Activated CD8-positive, alpha-beta memory T cell treated with anti-CD3 and anti-CD28 coated beads, Interleukin-2, amount 50 U/mL, for 1 hour (primary cell): ENCODE data around the gene IKZF1.

Experiments used
- DNase-seq: peaks from one replicate; pipeline ENCODE4 v3.0.0-alpha.2; 2020; ENCODE audit errors: extremely low read depth

IKZF1 gene

DNA sequence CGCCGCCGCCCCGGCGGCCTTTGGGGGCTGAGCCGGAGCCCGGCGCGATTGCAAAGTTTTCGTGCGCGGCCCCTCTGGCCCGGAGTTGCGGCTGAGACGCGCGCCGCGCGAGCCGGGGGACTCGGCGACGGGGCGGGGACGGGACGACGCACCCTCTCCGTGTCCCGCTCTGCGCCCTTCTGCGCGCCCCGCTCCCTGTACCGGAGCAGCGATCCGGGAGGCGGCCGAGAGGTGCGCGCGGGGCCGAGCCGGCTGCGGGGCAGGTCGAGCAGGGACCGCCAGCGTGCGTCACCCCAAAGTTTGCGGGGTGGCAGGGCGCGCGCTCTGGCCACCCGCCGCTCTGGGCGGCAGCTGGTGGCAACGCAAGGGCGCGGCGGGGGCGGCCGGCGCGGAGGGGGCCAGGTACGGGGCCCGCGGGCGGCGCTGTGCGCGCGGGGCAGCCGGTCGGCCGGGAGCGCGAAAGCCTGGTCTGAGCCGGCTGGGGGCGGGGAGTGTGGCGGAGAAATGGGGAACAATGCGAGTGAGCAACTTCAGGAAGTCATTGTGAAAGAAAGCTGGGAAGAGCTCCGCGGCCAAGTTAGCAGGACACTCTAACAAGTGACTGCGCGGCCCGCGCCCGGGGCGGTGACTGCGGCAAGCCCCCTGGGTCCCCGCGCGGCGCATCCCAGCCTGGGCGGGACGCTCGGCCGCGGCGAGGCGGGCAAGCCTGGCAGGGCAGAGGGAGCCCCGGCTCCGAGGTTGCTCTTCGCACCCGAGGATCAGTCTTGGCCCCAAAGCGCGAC, at the start of gene IKZF1:
IKZF1 (plus strand) TSS at position 588 of the 782 bp plus-strand sequence. CDS start 14,346 bp downstream, outside the sequence.
- no peak for DNase-seq

DNA sequence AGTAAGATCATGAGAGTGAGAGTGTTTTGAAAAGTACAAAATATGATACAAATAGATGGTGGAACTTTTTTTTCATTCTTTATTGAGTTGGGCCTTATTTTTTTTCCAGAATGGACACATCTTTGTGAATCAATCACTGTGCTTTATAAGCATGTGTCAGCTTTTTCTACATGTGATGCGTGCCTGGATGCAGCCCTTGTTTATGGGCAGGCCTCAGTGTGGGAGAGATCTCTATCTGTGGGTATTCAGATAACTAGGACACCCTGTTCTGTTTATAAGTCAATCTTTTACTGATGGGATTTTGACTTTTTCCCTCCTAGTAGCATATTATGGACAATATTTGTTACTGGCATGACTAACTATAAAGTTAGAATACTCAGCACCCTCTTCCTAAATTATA, 42.9 kb upstream of the IKZF1 start:
- DNase-seq, result no peak

DNA sequence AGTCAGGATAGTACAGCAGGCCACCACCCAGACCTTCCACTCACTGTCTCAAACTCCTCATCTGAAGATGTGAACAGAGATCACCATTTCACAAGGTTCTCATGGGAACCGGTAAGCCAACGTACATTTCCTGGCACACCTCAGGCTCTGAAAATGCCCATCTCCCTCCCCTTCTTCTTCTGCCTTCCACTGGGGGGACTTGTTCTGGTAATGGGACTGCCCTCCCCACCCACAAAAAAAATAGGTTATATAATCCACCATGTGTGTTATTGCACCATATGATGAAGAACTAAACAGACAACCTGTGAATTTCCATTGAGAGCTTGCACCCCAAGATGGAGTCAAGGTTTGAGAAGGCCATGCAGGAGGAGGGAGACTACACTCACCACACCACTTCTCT, 42.1 kb upstream of the IKZF1 start:
- DNase-seq, result no peak

DNA sequence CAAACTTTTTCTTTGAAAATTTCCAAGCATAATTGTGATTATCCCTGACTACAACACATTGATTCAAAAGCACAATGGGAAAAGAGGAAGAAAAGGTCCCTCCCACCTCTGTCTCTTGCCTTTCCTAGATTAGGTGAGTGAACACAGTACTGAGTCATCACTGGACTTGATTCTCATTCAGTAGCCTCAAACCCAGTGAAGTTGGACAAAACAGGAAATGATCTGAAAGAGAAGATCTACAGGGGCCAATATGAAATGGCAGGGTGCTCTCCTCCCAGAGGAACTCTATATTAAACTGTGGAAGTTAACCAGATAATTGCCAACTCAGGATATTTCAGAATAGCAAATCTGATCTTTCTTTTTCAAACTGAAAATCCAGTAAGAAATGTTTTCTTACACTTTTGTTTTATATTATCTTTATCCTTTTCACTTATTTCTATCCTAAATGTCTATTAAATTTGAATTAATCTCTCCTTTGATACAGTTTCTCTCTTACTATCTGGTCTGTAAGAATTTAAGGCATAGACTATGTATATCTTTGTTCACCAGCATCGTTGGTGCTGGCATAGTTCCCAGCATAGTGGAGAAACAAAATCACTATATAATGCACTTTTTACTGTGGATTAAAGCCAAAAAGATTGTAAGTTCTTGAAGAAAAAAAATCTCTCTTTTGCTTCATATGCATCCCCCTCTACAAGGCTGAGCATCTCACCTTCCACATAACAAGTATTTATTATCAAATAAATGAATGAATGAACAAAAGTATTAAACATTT, 41.4 kb upstream of the IKZF1 start:
- no peak for DNase-seq

DNA sequence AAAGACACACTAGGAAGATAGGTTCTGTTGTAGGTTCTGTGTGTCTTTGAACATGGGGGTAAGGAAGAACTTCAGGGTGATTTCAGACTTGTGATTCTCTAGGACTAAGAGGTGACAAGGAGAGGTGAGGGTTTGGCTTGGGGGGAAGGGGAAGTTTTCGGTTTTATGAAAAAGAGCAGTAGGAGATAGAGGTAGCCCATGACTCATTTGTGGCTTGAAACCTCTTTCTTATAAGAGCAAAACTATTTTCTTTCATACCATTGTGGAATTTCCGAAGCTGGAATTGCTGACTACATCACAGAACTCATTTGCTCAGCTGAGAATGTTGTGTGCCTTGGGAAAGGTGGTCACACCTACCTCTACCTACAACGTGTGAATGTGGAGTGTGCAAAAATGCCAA, 39.6 kb upstream of the IKZF1 start:
- peak; percentile 43 for DNase-seq

- DNase-seq, result no peak
These were observed 38.4 kb upstream of the IKZF1 start for GRCh38 chr7:50265968-50266634.

DNA sequence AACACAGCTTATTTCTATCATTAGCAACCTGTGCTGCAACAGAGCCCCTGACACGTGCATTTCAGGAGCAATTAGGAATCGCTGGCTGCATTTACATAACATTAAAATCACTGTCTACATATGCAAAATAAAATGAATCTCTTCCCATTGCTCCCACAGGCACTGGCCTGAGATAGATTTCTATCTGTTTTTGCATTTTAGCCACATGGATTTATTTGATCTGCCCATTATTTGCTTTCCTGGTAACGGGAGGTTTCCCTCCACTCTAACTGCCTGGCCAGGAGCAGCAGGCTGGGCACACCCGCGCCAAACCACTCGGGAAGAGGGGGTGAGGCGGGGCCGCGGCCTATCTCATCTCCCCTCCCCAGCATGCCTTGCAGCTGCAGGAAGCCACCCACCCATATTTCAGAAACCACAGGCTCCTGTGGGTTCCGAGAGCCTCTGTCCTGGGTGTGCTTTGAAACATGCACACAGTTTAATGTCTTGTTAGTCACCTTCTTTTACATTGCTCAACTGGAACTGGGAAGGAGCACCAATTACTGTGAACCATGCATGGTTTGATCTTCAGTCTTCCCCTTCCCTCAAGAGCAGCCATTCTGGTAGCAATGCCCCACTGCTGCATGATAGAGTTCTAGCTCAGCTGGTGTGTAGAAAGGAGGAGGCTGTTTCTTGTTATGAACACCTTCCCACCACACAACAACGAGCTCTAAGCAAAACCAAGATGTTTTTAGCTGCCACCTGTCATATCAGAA, 37.7 kb upstream of the IKZF1 start:
- DNase-seq, result peak; percentile 59

GRCh38 chr7:50267525-50268041, 36.9 kb upstream of the IKZF1 start:
- DNase-seq, result no peak

DNA sequence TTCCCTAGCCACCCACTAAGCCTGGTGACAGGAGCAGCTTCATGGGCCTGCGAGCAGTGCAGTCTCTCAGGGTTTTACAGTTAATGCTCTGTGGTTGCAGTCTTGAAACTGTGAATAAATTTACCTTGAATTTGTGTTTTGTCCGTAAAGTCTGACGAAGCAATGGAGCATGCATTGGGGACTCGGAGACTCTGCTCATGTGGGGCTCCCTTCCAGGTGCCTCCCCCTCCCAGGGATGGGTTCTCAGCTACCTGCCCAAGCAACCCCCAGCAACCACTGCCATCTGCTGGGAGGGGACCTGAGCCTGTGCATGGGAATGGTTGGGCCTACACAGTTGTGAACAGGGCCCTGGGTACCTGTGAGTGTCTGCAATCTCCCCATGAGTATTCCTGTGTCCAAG, 36.3 kb upstream of the IKZF1 start:
- DNase-seq, result no peak

- DNase-seq, result no peak
These were observed 35.5 kb upstream of the IKZF1 start for GRCh38 chr7:50268990-50269389.

DNA sequence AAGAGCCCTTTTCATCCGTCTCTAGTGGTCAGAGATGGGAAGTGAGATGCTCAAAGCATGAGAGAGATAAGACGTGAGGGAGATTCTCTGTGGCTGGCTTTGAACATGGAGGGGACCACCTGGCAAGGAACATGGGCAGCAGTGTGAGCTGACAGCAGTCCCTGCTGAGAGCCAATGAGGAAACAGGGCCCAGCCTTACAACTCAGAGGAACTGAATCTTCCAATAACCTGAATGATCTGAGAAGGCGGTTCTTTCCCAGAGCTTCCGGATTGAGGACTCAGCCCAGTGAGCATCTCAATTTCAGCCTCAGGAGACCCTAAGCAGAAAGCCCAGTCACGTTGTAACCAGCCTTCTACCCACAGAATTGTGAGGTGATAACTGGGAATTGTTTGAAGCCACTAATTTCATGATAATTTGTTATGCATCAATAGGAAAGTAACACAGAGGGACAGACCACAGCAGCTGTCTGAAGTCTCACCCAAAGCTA, 33.9 kb upstream of the IKZF1 start:
- DNase-seq, result no peak

DNA sequence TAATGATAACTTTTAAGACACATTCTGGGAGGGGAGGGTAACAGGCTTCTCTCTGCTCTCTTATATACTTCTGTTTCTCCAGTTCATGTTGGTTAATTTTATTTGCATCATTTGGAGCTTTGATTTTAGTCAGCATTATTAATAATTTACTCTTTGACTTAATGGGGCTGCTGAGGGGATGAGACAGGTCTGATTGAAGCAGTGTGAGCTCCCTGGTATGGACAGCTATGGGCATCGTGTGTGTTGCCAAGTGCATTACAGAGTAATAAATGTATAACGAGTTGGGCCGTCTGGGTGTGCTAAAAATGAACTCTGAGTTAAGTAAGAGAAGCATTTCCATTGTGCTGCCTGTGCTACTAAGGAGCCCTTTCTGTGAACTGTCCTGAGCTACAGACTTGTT, 31.7 kb upstream of the IKZF1 start:
- DNase-seq, result no peak

DNA sequence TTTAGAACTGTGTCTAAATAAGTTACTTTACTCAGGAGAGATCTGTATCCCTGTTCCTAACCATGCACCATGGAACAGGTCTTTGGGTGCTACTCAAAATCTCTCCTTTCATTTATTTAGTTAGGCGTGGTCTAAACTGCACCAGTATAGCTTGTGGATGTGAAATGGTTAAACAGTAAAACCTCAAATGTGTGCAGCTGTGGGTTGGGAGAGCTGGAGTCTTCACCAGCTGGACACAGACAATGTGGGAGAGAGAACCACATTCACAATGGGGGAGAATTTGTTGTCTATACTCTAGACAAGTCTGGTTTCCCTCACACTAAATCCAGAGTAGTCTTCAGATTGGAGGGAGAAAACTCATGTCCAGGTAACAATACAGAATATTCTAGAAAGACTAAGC, 31.2 kb upstream of the IKZF1 start:
- DNase-seq, result no peak

GRCh38 chr7:50273870-50274269, 30.6 kb upstream of the IKZF1 start:
- DNase-seq, result no peak

DNA sequence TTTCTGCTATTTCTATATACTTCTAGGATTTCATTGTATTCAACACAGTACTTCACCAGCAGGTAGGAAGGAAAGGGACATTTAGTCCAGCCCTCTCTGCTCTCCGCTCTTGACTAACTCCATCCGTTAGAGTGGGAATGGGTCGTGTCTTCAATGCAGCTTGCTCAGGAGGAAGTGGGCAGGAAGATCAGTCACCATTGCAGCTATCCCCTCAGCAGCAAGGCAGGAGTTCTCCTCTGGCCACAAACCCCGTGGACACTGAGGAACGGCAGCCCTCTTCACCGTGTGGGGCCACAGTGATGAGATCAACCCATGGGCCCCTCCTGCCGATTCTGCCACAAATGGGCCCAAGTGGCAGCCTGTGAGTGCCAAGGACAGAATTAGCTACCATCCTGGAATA, 30.2 kb upstream of the IKZF1 start:
- DNase-seq, result no peak

GRCh38 chr7:50275430-50275829, 29.1 kb upstream of the IKZF1 start:
- DNase-seq, result no peak

DNA sequence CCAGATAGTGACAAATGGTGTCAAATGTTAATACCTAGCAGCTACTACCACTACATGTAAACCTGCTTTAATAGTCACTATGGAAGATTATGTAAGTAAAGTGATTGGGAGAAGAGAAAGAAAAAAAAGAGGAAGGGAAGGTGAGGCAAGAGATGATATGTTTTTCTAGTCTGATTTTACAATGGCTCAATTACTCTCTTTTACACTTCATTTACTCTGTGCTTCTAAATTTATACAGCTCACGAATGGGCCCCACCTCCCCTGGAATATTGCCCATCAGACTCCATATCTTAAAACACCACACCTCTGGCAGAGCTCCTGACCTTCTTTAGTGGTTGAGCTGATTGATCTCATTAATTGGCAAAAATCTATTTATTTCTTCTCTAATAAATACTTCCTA, 28.0 kb upstream of the IKZF1 start:
- no peak for DNase-seq

DNA sequence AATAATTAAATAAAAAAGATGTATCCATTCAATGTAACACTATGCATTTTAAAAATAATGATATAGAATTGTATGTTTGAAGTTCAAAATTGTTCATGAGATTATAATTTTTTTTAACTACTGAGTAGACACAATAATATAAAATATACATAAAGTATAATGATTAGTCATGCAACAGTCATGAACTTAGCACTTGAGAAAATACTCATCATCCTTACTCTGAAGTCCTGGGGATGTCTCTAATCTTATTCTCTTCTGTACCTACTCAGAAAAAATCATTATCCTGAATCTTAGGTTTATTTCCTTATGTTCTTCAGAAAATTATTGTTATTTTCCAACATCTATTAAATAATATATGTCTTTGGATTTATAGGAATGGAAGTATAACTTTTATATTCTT, 26.4 kb upstream of the IKZF1 start:
- DNase-seq, result no peak

- no peak for DNase-seq
These were observed 22.7 kb upstream of the IKZF1 start for GRCh38 chr7:50281680-50282445.

GRCh38 chr7:50282813-50283605, 21.5 kb upstream of the IKZF1 start:
- no peak for DNase-seq
